Measurements from ENCODE around the gene SYT17.
A peak's percentile ranks its signal among the peaks of the same experiment; 100 is the strongest.

The SYT17 gene

GRCh38 chr16:19163215-19163614 lies 4.8 kb upstream of the SYT17 start:
- no peak for TF ChIP-seq CTCF (IDR thresholded peaks at IDR 0.05; ENCODE audit: low read depth, low read length)
- no peak for DNase-seq (ENCODE audit: low read depth, low spot score)
- in situ Hi-C loops (cut with HindIII; ENCODE audit: low sequenced_read_pairs), result no loop called here

GRCh38 chr16:19164285-19164684 lies 3.8 kb upstream of the SYT17 start:
- TF ChIP-seq CTCF (IDR thresholded peaks at IDR 0.05; ENCODE audit: low read depth, low read length), result no peak
- DNase-seq (ENCODE audit: low read depth, low spot score), result no peak
- in situ Hi-C loops (cut with HindIII; ENCODE audit: low sequenced_read_pairs), result no loop called here
- H3K4me3 ChIP-seq (ENCODE audit: low read depth, low read length), result no peak overlapping the region

More at GRCh38 chr16:19163215-19163614, 4.8 kb upstream of the SYT17 start:
- no peak overlapping the region for H3K4me3 ChIP-seq (ENCODE audit: low read depth, low read length)

- no peak overlapping the region for H3K4me3 ChIP-seq (ENCODE audit: low read depth, low read length)
- TF ChIP-seq CTCF (IDR thresholded peaks at IDR 0.05; ENCODE audit: low read depth, low read length), result no peak
- DNase-seq (ENCODE audit: low read depth, low spot score), result no peak
- in situ Hi-C loops (cut with HindIII; ENCODE audit: low sequenced_read_pairs), result no loop called here
Observed at GRCh38 chr16:19165101-19165500, 2.9 kb upstream of the SYT17 start.

GRCh38 chr16:19166500-19166899 lies 1.5 kb upstream of the SYT17 start:
- in situ Hi-C loops (cut with HindIII; ENCODE audit: low sequenced_read_pairs), result no loop called here
- H3K4me3 ChIP-seq (ENCODE audit: low read depth, low read length), result no peak overlapping the region
- DNase-seq (ENCODE audit: low read depth, low spot score), result no peak
- no peak for TF ChIP-seq CTCF (IDR thresholded peaks at IDR 0.05; ENCODE audit: low read depth, low read length)

GRCh38 chr16:19168371-19169081 lies 486 bp downstream of the SYT17 start:
- no peak for DNase-seq (ENCODE audit: low read depth, low spot score)
- peak overlapping the region; percentile 12 for H3K4me3 ChIP-seq (ENCODE audit: low read depth, low read length)
- TF ChIP-seq CTCF (IDR thresholded peaks at IDR 0.05; ENCODE audit: low read depth, low read length), result no peak
- in situ Hi-C loops (cut with HindIII; ENCODE audit: low sequenced_read_pairs), result no loop called here

GRCh38 chr16:19169082-19169639 lies 1.1 kb downstream of the SYT17 start:
- no peak for TF ChIP-seq CTCF (IDR thresholded peaks at IDR 0.05; ENCODE audit: low read depth, low read length)
- DNase-seq (ENCODE audit: low read depth, low spot score), result no peak
- no peak overlapping the region for H3K4me3 ChIP-seq (ENCODE audit: low read depth, low read length)
- in situ Hi-C loops (cut with HindIII; ENCODE audit: low sequenced_read_pairs), result no loop called here

All from astrocyte of the spinal cord (primary cell).